OCI-LY7 (cell line): ENCODE results near the gene CAPN7. TPM values are rescaled to one million over a fixed set of nuclear protein-coding genes. Genes with fewer than 3 reads are reported as not detected.

Experiments used
- BruUV-seq: library from RNA; stranded (reverse); fragments of 400-500 nt; replicated peaks from 2 replicates; lab custom pipeline; 2021; lab: Mats Ljungman, UMichigan
- CTCF ChIA-PET: fragments of 300-600 bp; sonication (Branson Sonifier 250); formaldehyde crosslinking; loops from one replicate; lab custom pipeline; 2022; ENCODE audit warnings: antibody characterized with exemption; ENCODE audit not compliant: unreplicated experiment; lab: Charles Lee
- POLR2A ChIA-PET: fragments of 300-600 bp; sonication (Branson Sonifier 250); formaldehyde crosslinking; loops from one replicate; lab custom pipeline; 2022; ENCODE audit warnings: antibody characterized with exemption; lab: Charles Lee
- DNase-seq: peaks from one replicate; pipeline ENCODE4 v3.0.0-alpha.2; 2015; ENCODE audit warnings: low spot score
- H2AFZ ChIP-seq: fragments of 200-600 bp; sonication (generic), shearing (Covaris generic); 2 replicates; pipeline ENCODE4 v1.6.1; 2014; ENCODE audit warnings: mild to moderate bottlenecking, antibody characterized with exemption, low read length, moderate library complexity
- H3K27ac ChIP-seq: fragments of 200-600 bp; sonication (generic); 2 replicates; pipeline ENCODE4 v1.5.1; 2014; ENCODE audit warnings: mixed run types, low read depth, mild to moderate bottlenecking, moderate library complexity, low read length, inconsistent platforms; ENCODE audit not compliant: poor library complexity, severe bottlenecking
- H3K36me3 ChIP-seq: fragments of 200-600 bp; sonication (generic); 2 replicates; pipeline ENCODE4 v1.6.1; 2014; ENCODE audit warnings: mild to moderate bottlenecking, antibody characterized with exemption, low read length, moderate library complexity, mixed read lengths; ENCODE audit not compliant: insufficient read depth
- H3K4me1 ChIP-seq: fragments of 200-600 bp; sonication (generic); 2 replicates; pipeline ENCODE4 v1.5.1; 2014; ENCODE audit warnings: mild to moderate bottlenecking, low read length; ENCODE audit not compliant: insufficient read depth, poor library complexity, severe bottlenecking
- H3K4me2 ChIP-seq: fragments of 200-600 bp; sonication (generic); 2 replicates; pipeline ENCODE4 v1.6.1; 2014; ENCODE audit warnings: mild to moderate bottlenecking, low read length
- H3K4me3 ChIP-seq: fragments of 200-600 bp; sonication (generic); 2 replicates; pipeline ENCODE4 v1.5.1; 2014; ENCODE audit warnings: mild to moderate bottlenecking, low read depth, low read length; ENCODE audit not compliant: poor library complexity, severe bottlenecking
- H3K79me2 ChIP-seq: fragments of 200-600 bp; sonication (generic); 2 replicates; pipeline ENCODE4 v1.6.1; 2016; ENCODE audit warnings: low read depth, mild to moderate bottlenecking, low read length, moderate library complexity, mixed read lengths; ENCODE audit not compliant: insufficient read depth
- H3K9me2 ChIP-seq: fragments of 200-600 bp; sonication (generic); 2 replicates; pipeline ENCODE4 v1.6.1; 2016; ENCODE audit warnings: mild to moderate bottlenecking, low read length, mixed read lengths; ENCODE audit not compliant: insufficient read depth
- H3K9me3 ChIP-seq: fragments of 200-600 bp; sonication (generic); 2 replicates; pipeline ENCODE4 v1.6.1; 2014; ENCODE audit warnings: mild to moderate bottlenecking, mixed run types, low read length, mixed read lengths
- H4K20me1 ChIP-seq: fragments of 200-600 bp; sonication (generic); 2 replicates; pipeline ENCODE4 v1.6.1; 2014; ENCODE audit warnings: mild to moderate bottlenecking, antibody characterized with exemption, low read length, moderate library complexity, mixed read lengths; ENCODE audit not compliant: insufficient read depth
- EZH2phosphoT487 ChIP-seq: fragments of 200-600 bp; sonication (generic); IDR thresholded peaks from 2 replicates; pipeline ENCODE4 v1.6.1; 2018; ENCODE audit warnings: low read depth, borderline replicate concordance, mild to moderate bottlenecking, mixed run types, antibody characterized with exemption, low read length, moderate library complexity, mixed read lengths
- intact Hi-C: fragments of 100-400 bp; cut with micrococcal nuclease; formaldehyde crosslinking; loops from one replicate; pipeline ENCODE4 v1.10.0; 2022; ENCODE audit not compliant: unreplicated experiment
- total RNA-seq, 2 experiments: library from RNA; depleted of rRNA in 1 of 2; stranded (reverse); fragments of >200 nt in 1 of 2; shearing (Covaris generic) in 1 of 2; gene quantifications; 2 replicates each; pipeline ENCODE4 v1.2.3, GENCODE V29; 2014 to 2022
- TF ChIP-seq, protein P1 (sequence below): fragments of 200-600 bp; sonication (generic); conservative IDR thresholded peaks from 2 replicates; pipeline ENCODE4 v1.5.1; 2014; ENCODE audit warnings: mild to moderate bottlenecking, antibody characterized with exemption, low read length, moderate library complexity, mixed read lengths

Gene CAPN7
- total RNA-seq, 2 experiments from 2014 or later: 33.4 to 41.5 TPM

- Histone ChIP-seq H3K27ac (no peak overlapping the region), H3K79me2 (no peaks in the 10 kb centered on the region), H3K9me2 (no peaks in the 10 kb centered on the region), H3K4me2 (no peak overlapping the region), H3K4me3 (no peak overlapping the region), H3K4me1 (no peaks in the 10 kb centered on the region), H4K20me1 (no peaks in the 10 kb centered on the region), H3K9me3 (no peaks in the 10 kb centered on the region), H2AFZ (no peak overlapping the region), H3K36me3 (peaks cover 81% of the 10 kb centered on the region)
- DNase-seq: no peak
- intact Hi-C loops: no loop called here
- ChIA-PET POLR2A (no interaction called here), CTCF (interaction anchor here (0.6 to 0.9 kb wide), 2 partner anchors 44 to 110 kb away, joined by 3 read pairs; no protein-coding TSS in a partner anchor)
- BruUV-seq: no TSS peak
- TF ChIP-seq EZH2phosphoT487: no peak
- TF ChIP-seq, protein P1, sequence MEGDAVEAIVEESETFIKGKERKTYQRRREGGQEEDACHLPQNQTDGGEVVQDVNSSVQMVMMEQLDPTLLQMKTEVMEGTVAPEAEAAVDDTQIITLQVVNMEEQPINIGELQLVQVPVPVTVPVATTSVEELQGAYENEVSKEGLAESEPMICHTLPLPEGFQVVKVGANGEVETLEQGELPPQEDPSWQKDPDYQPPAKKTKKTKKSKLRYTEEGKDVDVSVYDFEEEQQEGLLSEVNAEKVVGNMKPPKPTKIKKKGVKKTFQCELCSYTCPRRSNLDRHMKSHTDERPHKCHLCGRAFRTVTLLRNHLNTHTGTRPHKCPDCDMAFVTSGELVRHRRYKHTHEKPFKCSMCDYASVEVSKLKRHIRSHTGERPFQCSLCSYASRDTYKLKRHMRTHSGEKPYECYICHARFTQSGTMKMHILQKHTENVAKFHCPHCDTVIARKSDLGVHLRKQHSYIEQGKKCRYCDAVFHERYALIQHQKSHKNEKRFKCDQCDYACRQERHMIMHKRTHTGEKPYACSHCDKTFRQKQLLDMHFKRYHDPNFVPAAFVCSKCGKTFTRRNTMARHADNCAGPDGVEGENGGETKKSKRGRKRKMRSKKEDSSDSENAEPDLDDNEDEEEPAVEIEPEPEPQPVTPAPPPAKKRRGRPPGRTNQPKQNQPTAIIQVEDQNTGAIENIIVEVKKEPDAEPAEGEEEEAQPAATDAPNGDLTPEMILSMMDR: no peak
Measured at GRCh38 chr3:15223685-15224572, 17.9 kb downstream of the CAPN7 start.

DNA sequence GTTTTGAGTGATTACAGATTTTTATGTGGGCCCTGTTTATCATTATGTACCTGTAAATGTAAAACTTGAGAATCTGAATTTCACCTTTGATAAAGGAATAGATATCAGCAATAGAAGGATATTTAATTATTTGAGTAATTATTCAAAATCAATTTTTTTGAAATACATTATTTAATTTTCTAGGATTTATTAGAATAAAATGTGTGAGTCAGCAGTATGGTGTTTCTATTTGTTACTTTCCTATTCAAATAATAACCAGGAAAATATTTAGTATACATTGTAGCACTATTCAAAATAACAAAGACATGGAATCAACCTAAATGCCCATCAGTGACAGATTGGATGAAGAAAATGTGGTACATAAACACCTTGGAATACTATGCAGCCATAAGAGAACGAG is 22.1 kb downstream of the CAPN7 start:
- CTCF ChIA-PET: no interaction called here
- Histone ChIP-seq H3K9me3 (no peaks in the 10 kb centered on the region), H3K9me2 (no peaks in the 10 kb centered on the region), H2AFZ (no peak overlapping the region), H3K79me2 (no peaks in the 10 kb centered on the region), H3K4me1 (no peaks in the 10 kb centered on the region), H3K4me3 (no peak overlapping the region), H4K20me1 (no peaks in the 10 kb centered on the region), H3K27ac (no peak overlapping the region), H3K4me2 (no peak overlapping the region), H3K36me3 (peaks cover 74% of the 10 kb centered on the region)
- no TSS peak for BruUV-seq
- intact Hi-C loops: loop anchor here (1.0 kb wide), 1 partner anchor 21 kb away; no protein-coding TSS in a partner anchor
- no peak for TF ChIP-seq EZH2phosphoT487
- TF ChIP-seq, protein P1: no peak
- POLR2A ChIA-PET: interaction anchor here (0.6 to 0.7 kb wide), 2 partner anchors 21 to 23 kb away, joined by 3 read pairs; no protein-coding TSS in a partner anchor
- DNase-seq: no peak

DNA sequence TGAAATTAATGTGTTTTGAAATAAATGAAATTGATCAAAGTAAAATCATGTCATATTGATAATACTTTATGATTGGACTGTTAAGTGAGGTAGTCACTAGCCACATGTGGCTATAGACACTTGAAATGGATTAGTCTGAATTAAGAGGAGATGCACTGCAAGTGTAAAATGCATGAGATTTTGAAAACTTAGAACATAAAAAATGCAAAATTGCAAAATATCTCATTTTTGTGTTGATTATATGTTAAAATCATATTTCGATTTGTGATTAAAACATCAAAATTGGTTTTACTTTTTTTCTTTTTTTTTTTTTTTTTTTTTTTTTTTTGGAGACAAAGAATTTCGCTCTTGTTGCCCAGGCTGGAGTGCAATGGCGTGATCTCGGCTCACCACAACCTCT is 23.2 kb downstream of the CAPN7 start:
- TF ChIP-seq, protein P1: no peak
- no peak for TF ChIP-seq EZH2phosphoT487
- Histone ChIP-seq H3K36me3 (peaks cover 71% of the 10 kb centered on the region), H3K27ac (no peak overlapping the region), H3K9me3 (no peaks in the 10 kb centered on the region), H4K20me1 (no peaks in the 10 kb centered on the region), H3K4me1 (no peaks in the 10 kb centered on the region), H3K4me2 (no peak overlapping the region), H3K79me2 (no peaks in the 10 kb centered on the region), H3K4me3 (no peak overlapping the region), H3K9me2 (no peaks in the 10 kb centered on the region), H2AFZ (no peak overlapping the region)
- CTCF ChIA-PET: no interaction called here
- BruUV-seq: no TSS peak
- POLR2A ChIA-PET: interaction anchor here (0.6 to 0.7 kb wide), 3 partner anchors 22 to 1690 kb away, joined by 3 to 7 read pairs (median 3); no protein-coding TSS in a partner anchor
- no peak for DNase-seq
- intact Hi-C loops: no loop called here
